ENCODE measurements around the gene SHOC1.
"Not testable (repeated sequence)": the region's sequence is repeated elsewhere in the genome, so short reads cannot be mapped to it uniquely, and the experiment has no call there.

Gene SHOC1

GRCh38 chr9:111812337-111812736 lies 17.6 kb upstream of the SHOC1 start:
- Histone ChIP-seq H3K27ac (ENCODE audit: extremely low read depth, low read depth, low read length) (no peak overlapping the region), H3K4me3 (ENCODE audit: low read depth, low read length) (no peak overlapping the region), H3K9me3 (ENCODE audit: control insufficient read depth, insufficient read depth, low read depth, low read length) (no peaks in the 10 kb centered on the region), H3K36me3 (ENCODE audit: control insufficient read depth in 2 of 2, insufficient read depth in 1 of 2, low read length in 2 of 2) (no peaks in the 10 kb centered on the region), H3K4me1 (ENCODE audit: control insufficient read depth, insufficient read depth, low read length) (no peaks in the 10 kb centered on the region)
- POLR2A ChIA-PET: no interaction called here
- no peak for TF ChIP-seq ZNF223 (tag by site-specific recombination; IDR thresholded peaks at IDR 0.05)
- TF ChIP-seq, protein P1, sequence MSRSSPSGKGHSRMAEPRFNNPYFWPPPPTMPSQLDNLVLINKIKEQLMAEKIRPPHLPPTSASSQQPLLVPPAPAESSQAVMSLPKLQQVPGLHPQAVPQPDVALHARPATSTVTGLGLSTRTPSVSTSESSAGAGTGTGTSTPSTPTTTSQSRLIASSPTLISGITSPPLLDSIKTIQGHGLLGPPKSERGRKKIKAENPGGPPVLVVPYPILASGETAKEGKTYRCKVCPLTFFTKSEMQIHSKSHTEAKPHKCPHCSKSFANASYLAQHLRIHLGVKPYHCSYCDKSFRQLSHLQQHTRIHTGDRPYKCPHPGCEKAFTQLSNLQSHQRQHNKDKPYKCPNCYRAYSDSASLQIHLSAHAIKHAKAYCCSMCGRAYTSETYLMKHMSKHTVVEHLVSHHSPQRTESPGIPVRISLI (tag by site-specific recombination; IDR thresholded peaks at IDR 0.05): no peak
- TF ChIP-seq, protein P2, sequence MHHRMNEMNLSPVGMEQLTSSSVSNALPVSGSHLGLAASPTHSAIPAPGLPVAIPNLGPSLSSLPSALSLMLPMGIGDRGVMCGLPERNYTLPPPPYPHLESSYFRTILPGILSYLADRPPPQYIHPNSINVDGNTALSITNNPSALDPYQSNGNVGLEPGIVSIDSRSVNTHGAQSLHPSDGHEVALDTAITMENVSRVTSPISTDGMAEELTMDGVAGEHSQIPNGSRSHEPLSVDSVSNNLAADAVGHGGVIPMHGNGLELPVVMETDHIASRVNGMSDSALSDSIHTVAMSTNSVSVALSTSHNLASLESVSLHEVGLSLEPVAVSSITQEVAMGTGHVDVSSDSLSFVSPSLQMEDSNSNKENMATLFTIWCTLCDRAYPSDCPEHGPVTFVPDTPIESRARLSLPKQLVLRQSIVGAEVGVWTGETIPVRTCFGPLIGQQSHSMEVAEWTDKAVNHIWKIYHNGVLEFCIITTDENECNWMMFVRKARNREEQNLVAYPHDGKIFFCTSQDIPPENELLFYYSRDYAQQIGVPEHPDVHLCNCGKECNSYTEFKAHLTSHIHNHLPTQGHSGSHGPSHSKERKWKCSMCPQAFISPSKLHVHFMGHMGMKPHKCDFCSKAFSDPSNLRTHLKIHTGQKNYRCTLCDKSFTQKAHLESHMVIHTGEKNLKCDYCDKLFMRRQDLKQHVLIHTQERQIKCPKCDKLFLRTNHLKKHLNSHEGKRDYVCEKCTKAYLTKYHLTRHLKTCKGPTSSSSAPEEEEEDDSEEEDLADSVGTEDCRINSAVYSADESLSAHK (tag by site-specific recombination; IDR thresholded peaks at IDR 0.05): no peak
- CTCF ChIA-PET: interaction anchor here (1.2 kb wide), 1 partner anchor 14 kb away, joined by 3 read pairs; no protein-coding TSS in a partner anchor

GRCh38 chr9:111810908-111811307 lies 16.2 kb upstream of the SHOC1 start:
- no peaks in the 10 kb centered on the region for H3K9me3 ChIP-seq (ENCODE audit: control insufficient read depth, insufficient read depth, low read depth, low read length)
- H3K4me1 ChIP-seq (ENCODE audit: control insufficient read depth, insufficient read depth, low read length): no peaks in the 10 kb centered on the region
- no peak overlapping the region for H3K4me3 ChIP-seq (ENCODE audit: low read depth, low read length)
- CTCF ChIA-PET: interaction anchor here (0.6 to 1.2 kb wide), 2 partner anchors 15 to 758 kb away, joined by 3 to 4 read pairs; no protein-coding TSS in a partner anchor
- H3K27ac ChIP-seq (ENCODE audit: extremely low read depth, low read depth, low read length): no peak overlapping the region
- POLR2A ChIA-PET: no interaction called here
- H3K36me3 ChIP-seq (ENCODE audit: control insufficient read depth in 2 of 2, insufficient read depth in 1 of 2, low read length in 2 of 2): no peaks in the 10 kb centered on the region
- no peak for TF ChIP-seq ZNF707 (tag by site-specific recombination; IDR thresholded peaks at IDR 0.05)

GRCh38 chr9:111810415-111810814 lies 15.7 kb upstream of the SHOC1 start:
- H3K27ac ChIP-seq (ENCODE audit: extremely low read depth, low read depth, low read length); POLR2A ChIA-PET; H3K4me1 ChIP-seq (ENCODE audit: control insufficient read depth, insufficient read depth, low read length); H3K4me3 ChIP-seq (ENCODE audit: low read depth, low read length); H3K9me3 ChIP-seq (ENCODE audit: control insufficient read depth, insufficient read depth, low read depth, low read length); H3K36me3 ChIP-seq (ENCODE audit: control insufficient read depth in 2 of 2, insufficient read depth in 1 of 2, low read length in 2 of 2): not testable (repeated sequence)
- CTCF ChIA-PET: interaction anchor here (0.6 kb wide), 1 partner anchor 758 kb away, joined by 4 read pairs; no protein-coding TSS in a partner anchor

GRCh38 chr9:111807197-111807596 lies 12.5 kb upstream of the SHOC1 start:
- ChIA-PET CTCF (no interaction called here), POLR2A (no interaction called here)
- no peaks in the 10 kb centered on the region for H3K4me1 ChIP-seq (ENCODE audit: control insufficient read depth, insufficient read depth, low read length)
- H3K4me3 ChIP-seq (ENCODE audit: low read depth, low read length): no peak overlapping the region
- H3K27ac ChIP-seq (ENCODE audit: extremely low read depth, low read depth, low read length): no peak overlapping the region
- H3K9me3 ChIP-seq (ENCODE audit: control insufficient read depth, insufficient read depth, low read depth, low read length): no peaks in the 10 kb centered on the region
- no peaks in the 10 kb centered on the region for H3K36me3 ChIP-seq (ENCODE audit: control insufficient read depth in 2 of 2, insufficient read depth in 1 of 2, low read length in 2 of 2)
- TF ChIP-seq KLF10 (tag by site-specific recombination; IDR thresholded peaks at IDR 0.05) (no peak), ZNF155 (tag by site-specific recombination; IDR thresholded peaks at IDR 0.05) (no peak), ZNF416 (tag by site-specific recombination; IDR thresholded peaks at IDR 0.05) (no peak), EGR2 (tag by site-specific recombination; IDR thresholded peaks at IDR 0.05; ENCODE audit: low read depth) (no peak), ZBTB7A (tag by site-specific recombination; IDR thresholded peaks at IDR 0.05; ENCODE audit: low read depth) (no peak), ZNF148 (tag by site-specific recombination; IDR thresholded peaks at IDR 0.05; ENCODE audit: borderline replicate concordance) (no peak)
- TF ChIP-seq, protein P3, sequence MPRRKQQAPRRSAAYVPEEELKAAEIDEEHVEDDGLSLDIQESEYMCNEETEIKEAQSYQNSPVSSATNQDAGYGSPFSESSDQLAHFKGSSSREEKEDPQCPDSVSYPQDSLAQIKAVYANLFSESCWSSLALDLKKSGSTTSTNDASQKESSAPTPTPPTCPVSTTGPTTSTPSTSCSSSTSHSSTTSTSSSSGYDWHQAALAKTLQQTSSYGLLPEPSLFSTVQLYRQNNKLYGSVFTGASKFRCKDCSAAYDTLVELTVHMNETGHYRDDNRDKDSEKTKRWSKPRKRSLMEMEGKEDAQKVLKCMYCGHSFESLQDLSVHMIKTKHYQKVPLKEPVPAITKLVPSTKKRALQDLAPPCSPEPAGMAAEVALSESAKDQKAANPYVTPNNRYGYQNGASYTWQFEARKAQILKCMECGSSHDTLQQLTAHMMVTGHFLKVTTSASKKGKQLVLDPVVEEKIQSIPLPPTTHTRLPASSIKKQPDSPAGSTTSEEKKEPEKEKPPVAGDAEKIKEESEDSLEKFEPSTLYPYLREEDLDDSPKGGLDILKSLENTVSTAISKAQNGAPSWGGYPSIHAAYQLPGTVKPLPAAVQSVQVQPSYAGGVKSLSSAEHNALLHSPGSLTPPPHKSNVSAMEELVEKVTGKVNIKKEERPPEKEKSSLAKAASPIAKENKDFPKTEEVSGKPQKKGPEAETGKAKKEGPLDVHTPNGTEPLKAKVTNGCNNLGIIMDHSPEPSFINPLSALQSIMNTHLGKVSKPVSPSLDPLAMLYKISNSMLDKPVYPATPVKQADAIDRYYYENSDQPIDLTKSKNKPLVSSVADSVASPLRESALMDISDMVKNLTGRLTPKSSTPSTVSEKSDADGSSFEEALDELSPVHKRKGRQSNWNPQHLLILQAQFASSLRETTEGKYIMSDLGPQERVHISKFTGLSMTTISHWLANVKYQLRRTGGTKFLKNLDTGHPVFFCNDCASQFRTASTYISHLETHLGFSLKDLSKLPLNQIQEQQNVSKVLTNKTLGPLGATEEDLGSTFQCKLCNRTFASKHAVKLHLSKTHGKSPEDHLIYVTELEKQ (tag by site-specific recombination; IDR thresholded peaks at IDR 0.05; ENCODE audit: borderline replicate concordance): no peak
- TF ChIP-seq, protein P4, sequence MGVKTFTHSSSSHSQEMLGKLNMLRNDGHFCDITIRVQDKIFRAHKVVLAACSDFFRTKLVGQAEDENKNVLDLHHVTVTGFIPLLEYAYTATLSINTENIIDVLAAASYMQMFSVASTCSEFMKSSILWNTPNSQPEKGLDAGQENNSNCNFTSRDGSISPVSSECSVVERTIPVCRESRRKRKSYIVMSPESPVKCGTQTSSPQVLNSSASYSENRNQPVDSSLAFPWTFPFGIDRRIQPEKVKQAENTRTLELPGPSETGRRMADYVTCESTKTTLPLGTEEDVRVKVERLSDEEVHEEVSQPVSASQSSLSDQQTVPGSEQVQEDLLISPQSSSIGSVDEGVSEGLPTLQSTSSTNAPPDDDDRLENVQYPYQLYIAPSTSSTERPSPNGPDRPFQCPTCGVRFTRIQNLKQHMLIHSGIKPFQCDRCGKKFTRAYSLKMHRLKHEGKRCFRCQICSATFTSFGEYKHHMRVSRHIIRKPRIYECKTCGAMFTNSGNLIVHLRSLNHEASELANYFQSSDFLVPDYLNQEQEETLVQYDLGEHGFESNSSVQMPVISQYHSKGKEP (tag by site-specific recombination; IDR thresholded peaks at IDR 0.05): no peak

Measured in HEK293 (cell line).